Amygdala (tissue), 56 donors: ENCODE results near the gene KCNA3.
A peak's percentile ranks its signal among the peaks of the same experiment; 100 is the strongest.

Experiments
- DNase-seq, 56 donors: peaks; one replicate each; lab custom pipeline; 2025; lab: John Stamatoyannopoulos, UW

The KCNA3 gene

GRCh38 chr1:110674337-110675059 lies at the start of gene KCNA3:
TSS of gene KCNA3 (minus strand) at chr1:110674940. CDS start at chr1:110674809, 131 bp downstream.
- peak in 10 of 56 donors; percentile 11 to 59 (median 26) for DNase-seq

- DNase-seq: no peak
Measured at GRCh38 chr1:110722807-110723206, 48.1 kb upstream of the KCNA3 start.

- DNase-seq: no peak
Measured at GRCh38 chr1:110719908-110720307, 45.2 kb upstream of the KCNA3 start.

GRCh38 chr1:110718452-110718851 lies 43.7 kb upstream of the KCNA3 start:
- DNase-seq: no peak

- DNase-seq: no peak
Measured at GRCh38 chr1:110717179-110717578, 42.4 kb upstream of the KCNA3 start.

- peak in 34 of 56 donors; percentile 4 to 56 (median 21) for DNase-seq
Measured at GRCh38 chr1:110714374-110714995, 39.7 kb upstream of the KCNA3 start.

GRCh38 chr1:110713221-110713620 lies 38.5 kb upstream of the KCNA3 start:
- no peak for DNase-seq

GRCh38 chr1:110710314-110710713 lies 35.6 kb upstream of the KCNA3 start:
- DNase-seq: no peak

- no peak for DNase-seq
Measured at GRCh38 chr1:110708974-110709440, 34.3 kb upstream of the KCNA3 start.

GRCh38 chr1:110707232-110707631 lies 32.5 kb upstream of the KCNA3 start:
- no peak for DNase-seq

- DNase-seq: no peak
Measured at GRCh38 chr1:110706621-110707020, 31.9 kb upstream of the KCNA3 start.

- no peak for DNase-seq
Measured at GRCh38 chr1:110702260-110702659, 27.5 kb upstream of the KCNA3 start.

GRCh38 chr1:110700767-110701166 lies 26.0 kb upstream of the KCNA3 start:
- no peak for DNase-seq

- DNase-seq: no peak
Measured at GRCh38 chr1:110697606-110698005, 22.9 kb upstream of the KCNA3 start.

- DNase-seq: no peak
Measured at GRCh38 chr1:110696818-110697217, 22.1 kb upstream of the KCNA3 start.

GRCh38 chr1:110690709-110691365 lies 16.1 kb upstream of the KCNA3 start:
- no peak for DNase-seq

GRCh38 chr1:110689868-110690267 lies 15.1 kb upstream of the KCNA3 start:
- no peak for DNase-seq

GRCh38 chr1:110688514-110688913 lies 13.8 kb upstream of the KCNA3 start:
- no peak for DNase-seq

- DNase-seq: no peak
Measured at GRCh38 chr1:110687250-110687649, 12.5 kb upstream of the KCNA3 start.

- DNase-seq: no peak
Measured at GRCh38 chr1:110686188-110686587, 11.4 kb upstream of the KCNA3 start.

GRCh38 chr1:110684491-110684890 lies 9.8 kb upstream of the KCNA3 start:
- DNase-seq: no peak

- no peak for DNase-seq
Measured at GRCh38 chr1:110682898-110683297, 8.2 kb upstream of the KCNA3 start.
